HCT116 (cell line): ENCODE data around the gene TOR2A. TPM values are rescaled to one million over a fixed set of nuclear protein-coding genes. Genes with fewer than 3 reads are reported as not detected.

Experiments
- ATAC-seq: fragments of 200-7000 bp; cut with Tn5 transposase; 2 replicates; pipeline ENCODE4 v1.9.1; 2020; ENCODE audit warnings: mild to moderate bottlenecking, moderate library complexity
- BruUV-seq: library from RNA; stranded (reverse); fragments of 400-500 nt; replicated peaks from 2 replicates; lab custom pipeline; 2021; lab: Mats Ljungman, UMichigan
- CTCF ChIA-PET: fragments of 300-600 bp; sonication (Branson Sonifier 250); formaldehyde crosslinking; loops from one replicate; lab custom pipeline; 2021; ENCODE audit warnings: antibody characterized with exemption; lab: Charles Lee
- POLR2A ChIA-PET: fragments of 300-600, 350-600 bp; sonication (Branson Sonifier 250); formaldehyde crosslinking; loops from one replicate; lab custom pipeline; 2021; ENCODE audit warnings: antibody characterized with exemption; lab: Charles Lee
- RAD21 ChIA-PET, 2 experiments: fragments of 300-600 bp; sonication (Branson Sonifier 250); formaldehyde crosslinking; loops; one replicate each; lab custom pipeline; 2023; ENCODE audit warnings: low total read pairs in 2 of 2; ENCODE audit not compliant: uncharacterized antibody in 2 of 2, unreplicated experiment in 2 of 2, low non-redundant PET in 1 of 2; lab: Charles Lee
- DNase-seq: peaks from one replicate; pipeline ENCODE4 v3.0.0-alpha.2; 2010; ENCODE audit warnings: low read depth, low spot score
- H2AFZ ChIP-seq: fragments of 200-600 bp; shearing (Covaris generic), sonication (generic); 2 replicates; pipeline ENCODE4 v1.6.1; 2017; ENCODE audit warnings: low read depth, mixed run types, mixed read lengths, antibody characterized with exemption, low read length; ENCODE audit not compliant: poor library complexity, severe bottlenecking
- H3K27ac ChIP-seq: 2 replicates; pipeline ENCODE4 v1.5.1; 2012; ENCODE audit warnings: low read depth, low read length
- H3K27me3 ChIP-seq: fragments of 200-600 bp; sonication (generic); 2 replicates; pipeline ENCODE4 v1.6.1; 2016; ENCODE audit warnings: mixed run types, low read length, mixed read lengths; ENCODE audit not compliant: insufficient read depth
- H3K36me3 ChIP-seq, 2 experiments: fragments of 200-500 bp in 1 of 2; fragments of 200-600 bp in 1 of 2; sonication (Bioruptor generic) in 1 of 2; sonication (generic) in 1 of 2; 2 replicates each; pipeline versions ENCODE4 v1.5.1 to v1.6.1; 2014 to 2016; ENCODE audit warnings: low read length in 2 of 2, inconsistent platforms in 1 of 2, mixed read lengths in 1 of 2, mixed run types in 1 of 2; ENCODE audit not compliant: insufficient read depth in 2 of 2, control insufficient read depth in 1 of 2
- H3K4me1 ChIP-seq, 2 experiments: fragments of 200-600 bp in 1 of 2; sonication (generic) in 1 of 2; 2 replicates each; pipeline versions ENCODE4 v1.5.1 to v1.6.1; 2012 to 2017; ENCODE audit warnings: low read length in 2 of 2, inconsistent platforms in 1 of 2, mild to moderate bottlenecking in 1 of 2, mixed read lengths in 1 of 2, mixed run types in 1 of 2, moderate library complexity in 1 of 2; ENCODE audit not compliant: insufficient read depth in 2 of 2, control insufficient read depth in 1 of 2
- H3K4me2 ChIP-seq: fragments of 200-600 bp; sonication (generic); 2 replicates; pipeline ENCODE4 v1.6.1; 2017; ENCODE audit warnings: mixed run types, low read length, mixed read lengths
- H3K4me3 ChIP-seq, 2 experiments: fragments of 200-600 bp in 1 of 2; sonication (generic) in 1 of 2; replicated peaks in 1 of 2; 2 replicates each; pipeline ENCODE4 v1.5.1; 2011 to 2016; ENCODE audit warnings: low read length in 2 of 2, control low read depth in 1 of 2, low read depth in 1 of 2, mild to moderate bottlenecking in 1 of 2, mixed read lengths in 1 of 2, mixed run types in 1 of 2
- H3K79me2 ChIP-seq: fragments of 200-600 bp; sonication (generic); 2 replicates; pipeline ENCODE4 v1.6.1; 2017; ENCODE audit warnings: mild to moderate bottlenecking, mixed run types, low read length, moderate library complexity, mixed read lengths; ENCODE audit not compliant: insufficient read depth
- H3K9ac ChIP-seq: fragments of 200-600 bp; sonication (generic); 2 replicates; pipeline ENCODE4 v1.6.1; 2016; ENCODE audit warnings: low read length, mixed read lengths
- H3K9me2 ChIP-seq: fragments of 200-600 bp; sonication (generic), shearing (Covaris generic); 2 replicates; pipeline ENCODE4 v1.6.1; 2017; ENCODE audit warnings: mixed run types, mild to moderate bottlenecking, moderate library complexity; ENCODE audit not compliant: insufficient read depth
- H3K9me3 ChIP-seq, 2 experiments: fragments of 200-500 bp in 1 of 2; fragments of 200-600 bp in 1 of 2; sonication (Bioruptor generic) in 1 of 2; sonication (generic) in 1 of 2; 2 replicates each; pipeline ENCODE4 v1.6.1; 2014 to 2017; ENCODE audit warnings: low read length in 2 of 2, mixed read lengths in 2 of 2, inconsistent platforms in 1 of 2, low read depth in 1 of 2, mild to moderate bottlenecking in 1 of 2, mixed run types in 1 of 2, moderate library complexity in 1 of 2; ENCODE audit not compliant: control insufficient read depth in 1 of 2, insufficient read depth in 1 of 2
- H4K20me1 ChIP-seq: fragments of 200-600 bp; sonication (generic), shearing (Covaris generic); 2 replicates; pipeline ENCODE4 v1.6.1; 2017; ENCODE audit warnings: mixed run types, mild to moderate bottlenecking, moderate library complexity; ENCODE audit not compliant: insufficient read depth
- CEBPB ChIP-seq: IDR thresholded peaks from 2 replicates; pipeline ENCODE4 v1.6.1; 2012; ENCODE audit warnings: low read depth
- ELF1 ChIP-seq: IDR thresholded peaks from 2 replicates; pipeline ENCODE4 v1.6.1; 2012; ENCODE audit warnings: low read depth, borderline replicate concordance
- EZH2 ChIP-seq: fragments of 200-600 bp; sonication (generic); IDR thresholded peaks from 2 replicates; pipeline ENCODE4 v1.6.1; 2017; ENCODE audit warnings: antibody characterized with exemption, mixed run types
- POLR2A ChIP-seq: IDR thresholded peaks from 2 replicates; pipeline ENCODE4 v1.7.0; 2011; ENCODE audit warnings: borderline replicate concordance; ENCODE audit not compliant: insufficient read depth, insufficient read length; ENCODE audit errors: extremely low read depth
- TCF7L2 ChIP-seq: IDR thresholded peaks from 2 replicates; pipeline ENCODE4 v1.7.0; 2011; ENCODE audit warnings: borderline replicate concordance, inconsistent platforms; ENCODE audit not compliant: insufficient read depth, insufficient read length; ENCODE audit errors: extremely low read depth
- ZFX ChIP-seq: fragments of 450-650 bp; IDR thresholded peaks from 2 replicates; pipeline ENCODE4 v1.6.1; 2017
- ZNF274 ChIP-seq: fragments of 200-500 bp; sonication (Bioruptor generic); IDR thresholded peaks from 2 replicates; pipeline ENCODE4 v1.6.1; 2014; ENCODE audit warnings: mild to moderate bottlenecking, low read depth, low read length, inconsistent platforms
- intact Hi-C: fragments of 100-400 bp; cut with micrococcal nuclease; formaldehyde crosslinking; loops from 2 replicates; pipeline ENCODE4 v1.10.0; 2022
- total RNA-seq: library from RNA; stranded (reverse); gene quantifications from one replicate; pipeline ENCODE4 v1.2.1, GENCODE V29; 2021; ENCODE audit not compliant: unreplicated experiment
- TF ChIP-seq, protein P1 (sequence below): IDR thresholded peaks from 2 replicates; pipeline ENCODE4 v1.6.1; 2012

TOR2A gene
- total RNA-seq, 1 experiment from 2014 or later, result 12.0 TPM

DNA sequence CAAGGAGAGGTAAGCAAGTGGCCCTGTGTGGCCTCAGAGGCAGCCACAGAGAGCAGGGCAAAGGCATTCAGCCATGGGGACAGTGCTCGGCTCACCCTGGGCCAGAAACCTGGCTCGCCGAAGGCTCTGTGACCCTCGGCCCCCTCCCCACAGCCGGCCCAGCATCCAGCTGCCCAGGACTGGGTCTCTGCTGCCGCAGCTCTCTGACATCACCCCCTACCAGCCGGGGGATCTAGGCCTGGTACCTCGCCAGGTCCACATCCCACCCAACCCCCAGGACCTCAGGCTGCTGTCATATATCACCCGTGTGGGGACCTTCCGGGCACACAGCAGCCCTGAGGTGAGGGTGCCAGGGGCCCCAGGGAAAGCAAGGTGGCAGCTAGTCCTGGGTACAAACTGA, 22.2 kb downstream of the TOR2A start:
- Histone ChIP-seq H3K9me2 (no peaks in the 10 kb centered on the region), H3K4me1 (peaks cover 8 to 16% of the 10 kb centered on the region in 2 experiments), H4K20me1 (no peaks in the 10 kb centered on the region), H3K36me3 (peaks cover 0 to 4% of the 10 kb centered on the region in 2 experiments; a peak in 1 of 4 replicates), H3K9ac (no peak overlapping the region), H3K4me3 (no peak overlapping the region), H3K27ac (no peak overlapping the region), H3K79me2 (peaks cover 13% of the 10 kb centered on the region), H3K27me3 (no peaks in the 10 kb centered on the region), H3K9me3 (no peaks in the 10 kb centered on the region), H3K4me2 (no peak overlapping the region), H2AFZ (no peak overlapping the region)
- BruUV-seq, result no TSS peak
- ChIA-PET CTCF (no interaction called here), POLR2A (interaction anchor here (0.9 kb wide), 1 partner anchor 9 kb away, joined by 3 read pairs; no protein-coding TSS in a partner anchor), RAD21 (no interaction called here)
- no peak for ATAC-seq
- DNase-seq, result no peak
- no peak for TF ChIP-seq ELF1
- intact Hi-C loops, result no loop called here

DNA sequence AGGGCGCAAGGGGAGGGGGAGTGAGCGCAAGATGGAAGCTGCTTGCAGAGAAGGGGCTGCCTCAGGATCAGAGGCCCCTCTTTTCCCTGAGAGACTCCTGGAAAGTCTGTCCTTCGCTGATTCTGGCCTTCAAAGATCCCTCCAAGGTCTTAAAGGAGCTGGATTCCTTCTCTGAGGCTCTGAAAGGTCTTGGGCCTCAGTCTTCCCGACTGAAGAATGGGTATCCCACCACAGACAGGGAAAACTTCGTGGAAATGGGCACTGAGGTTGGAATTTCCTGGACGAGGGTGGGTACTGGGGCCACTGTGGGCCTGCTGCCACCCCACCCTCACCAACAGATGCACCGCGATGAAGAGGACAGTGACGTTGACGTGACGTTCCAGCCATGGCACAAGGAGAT, 22.7 kb downstream of the TOR2A start:
- Histone ChIP-seq H2AFZ (no peak overlapping the region), H3K4me2 (no peak overlapping the region), H3K4me3 (no peak overlapping the region), H3K4me1 (peaks cover 9 to 21% of the 10 kb centered on the region in 2 experiments), H4K20me1 (no peaks in the 10 kb centered on the region), H3K9me3 (no peaks in the 10 kb centered on the region), H3K9me2 (no peaks in the 10 kb centered on the region), H3K79me2 (peaks cover 13% of the 10 kb centered on the region), H3K27me3 (no peaks in the 10 kb centered on the region), H3K36me3 (peaks cover 0 to 4% of the 10 kb centered on the region in 2 experiments; a peak in 1 of 4 replicates), H3K27ac (no peak overlapping the region), H3K9ac (no peak overlapping the region)
- RAD21 ChIA-PET, result no interaction called here
- TF ChIP-seq EZH2 (no peak), ELF1 (no peak), ZFX (no peak), POLR2A (no peak), ZNF274 (no peak), CEBPB (no peak), TCF7L2 (no peak)
- TF ChIP-seq, protein P1, sequence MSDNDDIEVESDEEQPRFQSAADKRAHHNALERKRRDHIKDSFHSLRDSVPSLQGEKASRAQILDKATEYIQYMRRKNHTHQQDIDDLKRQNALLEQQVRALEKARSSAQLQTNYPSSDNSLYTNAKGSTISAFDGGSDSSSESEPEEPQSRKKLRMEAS, result no peak
- no peak for DNase-seq
- CTCF ChIA-PET, result no interaction called here
- no peak for ATAC-seq
- no TSS peak for BruUV-seq
- intact Hi-C loops, result no loop called here
- POLR2A ChIA-PET, result no interaction called here
